WTC11 (cell line): ENCODE data around the gene GCK. TPM values are rescaled to one million over a fixed set of nuclear protein-coding genes. Genes with fewer than 3 reads are reported as not detected.

Experiments
- ATAC-seq: fragments of 200-7000 bp; cut with Tn5 transposase; 2 replicates; pipeline ENCODE4 v1.10.0; 2021; ENCODE audit warnings: mild to moderate bottlenecking, moderate library complexity
- CTCF ChIA-PET: fragments of 300-600 bp; sonication (Branson Sonifier 250); formaldehyde crosslinking; loops from one replicate; lab custom pipeline; 2021; ENCODE audit warnings: antibody characterized with exemption; lab: Charles Lee
- POLR2A ChIA-PET: fragments of 350-600 bp; sonication (Branson Sonifier 250); formaldehyde crosslinking; loops from one replicate; lab custom pipeline; 2021; ENCODE audit warnings: antibody characterized with exemption; lab: Charles Lee
- DNase-seq: peaks from one replicate; pipeline ENCODE4 v3.0.0; 2021; ENCODE audit warnings: low spot score
- H3K27ac Mint-ChIP-seq: 2 replicates; pipeline ENCODE4 v1.8.0; 2021; ENCODE audit warnings: mixed read lengths
- H3K27me3 Mint-ChIP-seq: 2 replicates; pipeline ENCODE4 v1.8.0; 2021; ENCODE audit warnings: low read depth, mild to moderate bottlenecking, moderate library complexity, mixed read lengths
- H3K36me3 Mint-ChIP-seq: 2 replicates; pipeline ENCODE4 v1.8.0; 2021; ENCODE audit warnings: mixed read lengths
- H3K4me1 Mint-ChIP-seq: 2 replicates; pipeline ENCODE4 v1.8.0; 2022; ENCODE audit warnings: mixed read lengths
- H3K4me3 Mint-ChIP-seq: 2 replicates; pipeline ENCODE4 v1.8.0; 2021; ENCODE audit warnings: mild to moderate bottlenecking, moderate library complexity, mixed read lengths
- H3K9me3 Mint-ChIP-seq: 2 replicates; pipeline ENCODE4 v1.8.0; 2021; ENCODE audit warnings: mixed read lengths
- EMX1 ChIP-seq: fragments of 250-450 bp; sonication (Bioruptor Pico); IDR thresholded peaks from 2 replicates; pipeline ENCODE4 v1.8.0; 2021; ENCODE audit warnings: mild to moderate bottlenecking
- ESRRA ChIP-seq: sonication (generic); formaldehyde crosslinking; IDR thresholded peaks from 2 replicates; pipeline ENCODE4 v1.8.1; 2022; ENCODE audit warnings: mild to moderate bottlenecking, missing genetic modification reagents, borderline replicate concordance
- FOXK1 ChIP-seq: sonication (generic); formaldehyde crosslinking; IDR thresholded peaks from 2 replicates; pipeline ENCODE4 v1.8.0; 2022; ENCODE audit warnings: mild to moderate bottlenecking, moderate library complexity, missing genetic modification reagents
- GRHL2 ChIP-seq: fragments of 250-450 bp; sonication (Bioruptor Pico); IDR thresholded peaks from 2 replicates; pipeline ENCODE4 v1.8.0; 2022; ENCODE audit warnings: mild to moderate bottlenecking, moderate library complexity; ENCODE audit not compliant: insufficient replicate concordance, severe bottlenecking
- KAT7 ChIP-seq: sonication (generic); formaldehyde crosslinking; IDR thresholded peaks from 2 replicates; pipeline ENCODE4 v1.8.1; 2023; ENCODE audit warnings: missing genetic modification reagents, mild to moderate bottlenecking, borderline replicate concordance
- OVOL2 ChIP-seq: fragments of 250-450 bp; sonication (Bioruptor Pico); IDR thresholded peaks from 2 replicates; pipeline ENCODE4 v1.9.0; 2021; ENCODE audit warnings: mild to moderate bottlenecking, borderline replicate concordance
- TEAD4 ChIP-seq: sonication (generic); formaldehyde crosslinking; IDR thresholded peaks from 2 replicates; pipeline ENCODE4 v1.8.0; 2022; ENCODE audit warnings: mild to moderate bottlenecking, missing genetic modification reagents
- ZNF263 ChIP-seq: sonication (generic); formaldehyde crosslinking; IDR thresholded peaks from 2 replicates; pipeline ENCODE4 v1.8.1; 2022; ENCODE audit warnings: low read depth, mild to moderate bottlenecking, moderate library complexity, missing genetic modification reagents
- total RNA-seq: library from RNA; stranded (reverse); gene quantifications from 3 replicates; pipeline ENCODE4 v1.2.3, GENCODE V29; 2021
- TF ChIP-seq, protein P1 (sequence below): fragments of 250-450 bp; sonication (Bioruptor Pico); IDR thresholded peaks from 2 replicates; pipeline ENCODE4 v1.9.0; 2021; ENCODE audit warnings: mild to moderate bottlenecking
- TF ChIP-seq, protein P2 (sequence below): sonication (generic); formaldehyde crosslinking; conservative IDR thresholded peaks from 2 replicates; pipeline ENCODE4 v1.8.1; 2022; ENCODE audit warnings: mild to moderate bottlenecking, missing genetic modification reagents
- TF ChIP-seq, protein P3 (sequence below): sonication (generic); formaldehyde crosslinking; IDR thresholded peaks from 2 replicates; pipeline ENCODE4 v1.8.0; 2022; ENCODE audit warnings: mild to moderate bottlenecking, missing genetic modification reagents
- TF ChIP-seq, protein P4 (sequence below): sonication (generic); formaldehyde crosslinking; IDR thresholded peaks from 2 replicates; pipeline ENCODE4 v1.8.0; 2023; ENCODE audit warnings: missing genetic modification reagents, mild to moderate bottlenecking, borderline replicate concordance
- TF ChIP-seq, protein P5 (sequence below): sonication (generic); formaldehyde crosslinking; IDR thresholded peaks from 2 replicates; pipeline ENCODE4 v1.8.0; 2022; ENCODE audit warnings: mild to moderate bottlenecking, missing genetic modification reagents
- TF ChIP-seq, protein P6 (sequence below): sonication (generic); formaldehyde crosslinking; conservative IDR thresholded peaks from 2 replicates; pipeline ENCODE4 v1.8.1; 2023; ENCODE audit warnings: mild to moderate bottlenecking, low read depth, missing genetic modification reagents, moderate library complexity
- TF ChIP-seq, protein P7 (sequence below): sonication (generic); formaldehyde crosslinking; IDR thresholded peaks from 2 replicates; pipeline ENCODE4 v1.8.0; 2022; ENCODE audit warnings: mild to moderate bottlenecking, missing genetic modification reagents

Gene GCK
- total RNA-seq, 1 experiment from 2014 or later, result 3.3 TPM

DNA sequence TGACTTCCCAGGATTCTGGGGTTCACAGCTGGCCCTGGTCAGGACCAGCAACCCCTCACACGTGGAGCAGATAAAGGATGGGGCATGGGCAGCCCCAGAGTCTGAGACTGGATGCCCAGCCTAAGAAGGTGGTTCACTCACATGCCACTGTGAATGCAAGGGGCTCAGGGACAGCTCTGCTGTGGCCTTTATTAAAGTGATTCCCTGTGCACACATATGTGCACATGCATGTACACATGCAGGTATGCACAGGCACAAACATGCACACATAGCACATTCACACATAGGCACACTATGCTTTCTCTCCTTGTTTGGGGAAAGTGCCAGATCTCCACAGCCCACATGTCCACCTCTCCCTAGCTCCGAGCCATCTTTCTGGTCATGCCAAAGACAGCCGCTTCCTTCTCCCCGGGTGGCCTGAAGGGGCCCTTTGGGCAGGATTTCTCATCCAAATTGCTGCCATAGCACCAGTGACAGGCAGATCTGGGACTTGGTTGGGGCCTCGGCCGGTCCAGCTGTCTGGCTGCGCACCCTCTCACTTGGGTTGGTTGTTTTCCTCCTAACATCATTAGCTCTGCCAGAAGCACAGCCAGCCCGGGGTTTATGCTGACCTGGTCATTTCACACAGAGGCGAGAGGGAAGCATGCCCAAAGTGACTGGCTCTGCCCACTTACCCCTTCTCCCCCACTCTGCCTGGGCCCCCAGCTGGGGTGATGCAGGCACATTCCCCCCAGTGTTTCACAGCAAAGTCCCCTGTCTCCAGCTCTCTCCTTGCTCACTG is 1.4 kb downstream of the GCK start:
- DNase-seq (no peak), ATAC-seq (no peak)
- H3K9me3 Mint-ChIP-seq, result peaks cover 5% of the 10 kb centered on the region
- CTCF ChIA-PET, result interaction anchor here (1.1 to 1.3 kb wide), 4 partner anchors 9 to 57 kb away, joined by 3 to 4 read pairs (median 3); no protein-coding TSS in a partner anchor
- peaks cover 5% of the 10 kb centered on the region for H3K4me1 Mint-ChIP-seq
- H3K36me3 Mint-ChIP-seq, result peaks cover 3% of the 10 kb centered on the region
- H3K27me3 Mint-ChIP-seq, result peaks cover 5% of the 10 kb centered on the region
- no peak overlapping the region for H3K4me3 Mint-ChIP-seq
- no peak for TF ChIP-seq KAT7 (CRISPR knock-in tag)
- TF ChIP-seq, protein P1, sequence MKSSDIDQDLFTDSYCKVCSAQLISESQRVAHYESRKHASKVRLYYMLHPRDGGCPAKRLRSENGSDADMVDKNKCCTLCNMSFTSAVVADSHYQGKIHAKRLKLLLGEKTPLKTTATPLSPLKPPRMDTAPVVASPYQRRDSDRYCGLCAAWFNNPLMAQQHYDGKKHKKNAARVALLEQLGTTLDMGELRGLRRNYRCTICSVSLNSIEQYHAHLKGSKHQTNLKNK, result no peak
- TF ChIP-seq, protein P2, sequence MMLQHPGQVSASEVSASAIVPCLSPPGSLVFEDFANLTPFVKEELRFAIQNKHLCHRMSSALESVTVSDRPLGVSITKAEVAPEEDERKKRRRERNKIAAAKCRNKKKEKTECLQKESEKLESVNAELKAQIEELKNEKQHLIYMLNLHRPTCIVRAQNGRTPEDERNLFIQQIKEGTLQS, result no peak
- TF ChIP-seq, protein P3, sequence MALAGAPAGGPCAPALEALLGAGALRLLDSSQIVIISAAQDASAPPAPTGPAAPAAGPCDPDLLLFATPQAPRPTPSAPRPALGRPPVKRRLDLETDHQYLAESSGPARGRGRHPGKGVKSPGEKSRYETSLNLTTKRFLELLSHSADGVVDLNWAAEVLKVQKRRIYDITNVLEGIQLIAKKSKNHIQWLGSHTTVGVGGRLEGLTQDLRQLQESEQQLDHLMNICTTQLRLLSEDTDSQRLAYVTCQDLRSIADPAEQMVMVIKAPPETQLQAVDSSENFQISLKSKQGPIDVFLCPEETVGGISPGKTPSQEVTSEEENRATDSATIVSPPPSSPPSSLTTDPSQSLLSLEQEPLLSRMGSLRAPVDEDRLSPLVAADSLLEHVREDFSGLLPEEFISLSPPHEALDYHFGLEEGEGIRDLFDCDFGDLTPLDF (CRISPR knock-in tag), result no peak
- TF ChIP-seq EMX1, result no peak
- no peak for TF ChIP-seq ESRRA (CRISPR knock-in tag)
- TF ChIP-seq, protein P4, sequence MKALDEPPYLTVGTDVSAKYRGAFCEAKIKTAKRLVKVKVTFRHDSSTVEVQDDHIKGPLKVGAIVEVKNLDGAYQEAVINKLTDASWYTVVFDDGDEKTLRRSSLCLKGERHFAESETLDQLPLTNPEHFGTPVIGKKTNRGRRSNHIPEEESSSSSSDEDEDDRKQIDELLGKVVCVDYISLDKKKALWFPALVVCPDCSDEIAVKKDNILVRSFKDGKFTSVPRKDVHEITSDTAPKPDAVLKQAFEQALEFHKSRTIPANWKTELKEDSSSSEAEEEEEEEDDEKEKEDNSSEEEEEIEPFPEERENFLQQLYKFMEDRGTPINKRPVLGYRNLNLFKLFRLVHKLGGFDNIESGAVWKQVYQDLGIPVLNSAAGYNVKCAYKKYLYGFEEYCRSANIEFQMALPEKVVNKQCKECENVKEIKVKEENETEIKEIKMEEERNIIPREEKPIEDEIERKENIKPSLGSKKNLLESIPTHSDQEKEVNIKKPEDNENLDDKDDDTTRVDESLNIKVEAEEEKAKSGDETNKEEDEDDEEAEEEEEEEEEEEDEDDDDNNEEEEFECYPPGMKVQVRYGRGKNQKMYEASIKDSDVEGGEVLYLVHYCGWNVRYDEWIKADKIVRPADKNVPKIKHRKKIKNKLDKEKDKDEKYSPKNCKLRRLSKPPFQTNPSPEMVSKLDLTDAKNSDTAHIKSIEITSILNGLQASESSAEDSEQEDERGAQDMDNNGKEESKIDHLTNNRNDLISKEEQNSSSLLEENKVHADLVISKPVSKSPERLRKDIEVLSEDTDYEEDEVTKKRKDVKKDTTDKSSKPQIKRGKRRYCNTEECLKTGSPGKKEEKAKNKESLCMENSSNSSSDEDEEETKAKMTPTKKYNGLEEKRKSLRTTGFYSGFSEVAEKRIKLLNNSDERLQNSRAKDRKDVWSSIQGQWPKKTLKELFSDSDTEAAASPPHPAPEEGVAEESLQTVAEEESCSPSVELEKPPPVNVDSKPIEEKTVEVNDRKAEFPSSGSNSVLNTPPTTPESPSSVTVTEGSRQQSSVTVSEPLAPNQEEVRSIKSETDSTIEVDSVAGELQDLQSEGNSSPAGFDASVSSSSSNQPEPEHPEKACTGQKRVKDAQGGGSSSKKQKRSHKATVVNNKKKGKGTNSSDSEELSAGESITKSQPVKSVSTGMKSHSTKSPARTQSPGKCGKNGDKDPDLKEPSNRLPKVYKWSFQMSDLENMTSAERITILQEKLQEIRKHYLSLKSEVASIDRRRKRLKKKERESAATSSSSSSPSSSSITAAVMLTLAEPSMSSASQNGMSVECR, result no peak
- TF ChIP-seq, protein P5, sequence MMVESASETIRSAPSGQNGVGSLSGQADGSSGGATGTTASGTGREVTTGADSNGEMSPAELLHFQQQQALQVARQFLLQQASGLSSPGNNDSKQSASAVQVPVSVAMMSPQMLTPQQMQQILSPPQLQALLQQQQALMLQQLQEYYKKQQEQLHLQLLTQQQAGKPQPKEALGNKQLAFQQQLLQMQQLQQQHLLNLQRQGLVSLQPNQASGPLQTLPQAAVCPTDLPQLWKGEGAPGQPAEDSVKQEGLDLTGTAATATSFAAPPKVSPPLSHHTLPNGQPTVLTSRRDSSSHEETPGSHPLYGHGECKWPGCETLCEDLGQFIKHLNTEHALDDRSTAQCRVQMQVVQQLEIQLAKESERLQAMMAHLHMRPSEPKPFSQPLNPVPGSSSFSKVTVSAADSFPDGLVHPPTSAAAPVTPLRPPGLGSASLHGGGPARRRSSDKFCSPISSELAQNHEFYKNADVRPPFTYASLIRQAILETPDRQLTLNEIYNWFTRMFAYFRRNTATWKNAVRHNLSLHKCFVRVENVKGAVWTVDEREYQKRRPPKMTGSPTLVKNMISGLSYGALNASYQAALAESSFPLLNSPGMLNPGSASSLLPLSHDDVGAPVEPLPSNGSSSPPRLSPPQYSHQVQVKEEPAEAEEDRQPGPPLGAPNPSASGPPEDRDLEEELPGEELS, result no peak
- TF ChIP-seq, protein P6, sequence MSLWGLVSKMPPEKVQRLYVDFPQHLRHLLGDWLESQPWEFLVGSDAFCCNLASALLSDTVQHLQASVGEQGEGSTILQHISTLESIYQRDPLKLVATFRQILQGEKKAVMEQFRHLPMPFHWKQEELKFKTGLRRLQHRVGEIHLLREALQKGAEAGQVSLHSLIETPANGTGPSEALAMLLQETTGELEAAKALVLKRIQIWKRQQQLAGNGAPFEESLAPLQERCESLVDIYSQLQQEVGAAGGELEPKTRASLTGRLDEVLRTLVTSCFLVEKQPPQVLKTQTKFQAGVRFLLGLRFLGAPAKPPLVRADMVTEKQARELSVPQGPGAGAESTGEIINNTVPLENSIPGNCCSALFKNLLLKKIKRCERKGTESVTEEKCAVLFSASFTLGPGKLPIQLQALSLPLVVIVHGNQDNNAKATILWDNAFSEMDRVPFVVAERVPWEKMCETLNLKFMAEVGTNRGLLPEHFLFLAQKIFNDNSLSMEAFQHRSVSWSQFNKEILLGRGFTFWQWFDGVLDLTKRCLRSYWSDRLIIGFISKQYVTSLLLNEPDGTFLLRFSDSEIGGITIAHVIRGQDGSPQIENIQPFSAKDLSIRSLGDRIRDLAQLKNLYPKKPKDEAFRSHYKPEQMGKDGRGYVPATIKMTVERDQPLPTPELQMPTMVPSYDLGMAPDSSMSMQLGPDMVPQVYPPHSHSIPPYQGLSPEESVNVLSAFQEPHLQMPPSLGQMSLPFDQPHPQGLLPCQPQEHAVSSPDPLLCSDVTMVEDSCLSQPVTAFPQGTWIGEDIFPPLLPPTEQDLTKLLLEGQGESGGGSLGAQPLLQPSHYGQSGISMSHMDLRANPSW (CRISPR knock-in tag), result no peak
- no peak for TF ChIP-seq GRHL2 (CRISPR knock-in tag)
- TF ChIP-seq, protein P7, sequence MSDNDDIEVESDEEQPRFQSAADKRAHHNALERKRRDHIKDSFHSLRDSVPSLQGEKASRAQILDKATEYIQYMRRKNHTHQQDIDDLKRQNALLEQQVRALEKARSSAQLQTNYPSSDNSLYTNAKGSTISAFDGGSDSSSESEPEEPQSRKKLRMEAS (CRISPR knock-in tag), result no peak
- no peak for TF ChIP-seq OVOL2 (CRISPR knock-in tag)
- TF ChIP-seq TEAD4, result no peak
- no peak for TF ChIP-seq FOXK1 (CRISPR knock-in tag)
- TF ChIP-seq ZNF263 (CRISPR knock-in tag), result no peak
- POLR2A ChIA-PET, result no interaction called here
- peak overlapping the region; percentile 53; the same call in 1 of the 2 replicates for H3K27ac Mint-ChIP-seq
